Fibroblast of pulmonary artery (primary cell): ENCODE measurements around the gene SHISA8.

ENCODE experiments used
- DNase-seq: peaks from one replicate; pipeline ENCODE4 v3.0.0-alpha.2; 2010; ENCODE audit warnings: low read depth
- H3K4me3 ChIP-seq: replicated peaks from 2 replicates; pipeline ENCODE4 v1.5.1; 2011; ENCODE audit warnings: low read depth, mild to moderate bottlenecking, control low read depth, low read length, moderate library complexity
- CTCF ChIP-seq: IDR thresholded peaks from 2 replicates; pipeline ENCODE4 v1.5.1; 2011; ENCODE audit warnings: mild to moderate bottlenecking, control low read depth, low read length, inconsistent platforms; ENCODE audit errors: missing control alignments

Gene SHISA8

GRCh38 chr22:41940832-41941765 is 26.2 kb upstream of the SHISA8 start:
- no peak overlapping the region for H3K4me3 ChIP-seq
- peak; percentile 83 for DNase-seq
- TF ChIP-seq CTCF, result peak; percentile 87

- no peak for DNase-seq
- H3K4me3 ChIP-seq, result no peak overlapping the region
- TF ChIP-seq CTCF, result no peak
Observed at GRCh38 chr22:41939981-41940831, 25.3 kb upstream of the SHISA8 start.

GRCh38 chr22:41936894-41937169 is 22.0 kb upstream of the SHISA8 start:
- H3K4me3 ChIP-seq, result no peak overlapping the region
- TF ChIP-seq CTCF, result no peak
- DNase-seq, result no peak

- no peak for DNase-seq
- TF ChIP-seq CTCF, result no peak
- H3K4me3 ChIP-seq, result no peak overlapping the region
Observed at GRCh38 chr22:41935509-41935908, 20.6 kb upstream of the SHISA8 start.

- H3K4me3 ChIP-seq, result no peak overlapping the region
- TF ChIP-seq CTCF, result no peak
- no peak for DNase-seq
Observed at GRCh38 chr22:41935015-41935351, 20.1 kb upstream of the SHISA8 start.

- no peak overlapping the region for H3K4me3 ChIP-seq
- no peak for TF ChIP-seq CTCF
- DNase-seq, result no peak
Observed at GRCh38 chr22:41934284-41935014, 19.6 kb upstream of the SHISA8 start.
